ENCODE results near the gene HM13. TPM values are rescaled to one million over a fixed set of nuclear protein-coding genes. Genes with fewer than 3 reads are reported as not detected.

The HM13 gene
- total and polyA plus RNA-seq, 2 donors (not counting 3 experiments of a cell fraction or from before 2014, with no cell fraction given) = 211 to 218 TPM

DNA sequence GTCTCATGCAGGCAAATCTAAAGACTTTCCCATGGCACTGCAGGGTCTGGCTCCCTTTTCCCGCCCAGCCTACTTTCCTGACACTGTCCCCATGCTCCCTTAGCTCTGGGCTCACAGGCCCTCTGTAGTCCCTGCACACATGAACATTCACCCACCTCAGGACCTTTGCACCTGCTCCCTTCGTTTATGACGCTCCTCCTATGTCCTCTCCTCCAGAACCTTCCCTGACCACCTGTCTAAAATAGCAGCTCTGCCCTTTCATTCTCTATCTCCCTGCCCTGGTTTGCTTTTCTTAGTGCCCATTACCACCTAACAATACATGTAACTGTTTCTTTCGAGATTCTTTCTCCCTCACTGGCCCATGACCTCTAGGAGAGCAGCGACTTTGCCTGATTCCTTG, 22.3 kb downstream of the HM13 start:
- ChIA-PET POLR2A (no interaction called here), CTCF (no interaction called here)
- H3K4me2 ChIP-seq (ENCODE audit: insufficient read depth, low read length) = no peak overlapping the region
- no peak overlapping the region for H3K9ac ChIP-seq (replicated peaks; ENCODE audit: extremely low read depth, insufficient read depth, low read length)
- no peaks in the 10 kb centered on the region for H3K27me3 ChIP-seq (ENCODE audit: control insufficient read depth in 2 of 2, insufficient read depth in 2 of 2, low read length in 2 of 2)
- peaks cover 11% of the 10 kb centered on the region for H3K79me2 ChIP-seq (ENCODE audit: control insufficient read depth, insufficient read depth, low read length)
- peaks cover 2% of the 10 kb centered on the region for H3K4me1 ChIP-seq (ENCODE audit: control insufficient read depth, extremely low read depth, insufficient read depth, low read length)
- no peaks in the 10 kb centered on the region for H4K20me1 ChIP-seq (replicated peaks; ENCODE audit: control insufficient read depth, extremely low read depth, insufficient read depth, low read length)
- FAIRE-seq (no peak), DNase-seq (ENCODE audit: low read depth, low spot score) (no peak)
- H3K4me3 ChIP-seq (replicated peaks in 1 of 3; ENCODE audit: insufficient read depth in 1 of 3, low read depth in 1 of 3, low read length in 3 of 3) = no peak overlapping the region
- H2AFZ ChIP-seq (ENCODE audit: low read depth, low read length) = no peak overlapping the region
- no peak overlapping the region for H3K27ac ChIP-seq (ENCODE audit: insufficient read depth, low read depth, low read length)
- dilution Hi-C loops (cut with MboI; ENCODE audit: extremely low pct_ligation_motif_present, low sequenced_read_pairs) (no loop called here), intact Hi-C loops (cut with micrococcal nuclease) (no loop called here)
- no TSS peak for BruUV-seq (replicated peaks)
- no peaks in the 10 kb centered on the region for H3K9me1 ChIP-seq (replicated peaks; ENCODE audit: control insufficient read depth, extremely low read depth, insufficient read depth, low read length)
- TF ChIP-seq EZH2 (IDR thresholded peaks at IDR 0.05; ENCODE audit: borderline replicate concordance, low read depth, low read length, severe bottlenecking) (no peak), GATA2 (IDR thresholded peaks at IDR 0.05; ENCODE audit: insufficient read depth, insufficient read length, low read depth, low read length) (no peak)
- H3K36me3 ChIP-seq (ENCODE audit: control insufficient read depth in 2 of 2, extremely low read depth in 1 of 2, insufficient read depth in 2 of 2, low read length in 2 of 2) = peaks cover 32 to 42% of the 10 kb centered on the region in 2 experiments
- no peaks in the 10 kb centered on the region for H3K9me3 ChIP-seq (replicated peaks; ENCODE audit: control insufficient read depth, insufficient read depth, low read length)

GRCh38 chr20:31537116-31537871, 23.1 kb downstream of the HM13 start:
- Histone ChIP-seq H3K36me3 (ENCODE audit: control insufficient read depth in 2 of 2, extremely low read depth in 1 of 2, insufficient read depth in 2 of 2, low read length in 2 of 2) (peaks cover 32 to 46% of the 10 kb centered on the region in 2 experiments), H3K4me3 (replicated peaks in 1 of 3; ENCODE audit: insufficient read depth in 1 of 3, low read depth in 1 of 3, low read length in 3 of 3) (no peak overlapping the region), H4K20me1 (replicated peaks; ENCODE audit: control insufficient read depth, extremely low read depth, insufficient read depth, low read length) (no peaks in the 10 kb centered on the region), H3K4me1 (ENCODE audit: control insufficient read depth, extremely low read depth, insufficient read depth, low read length) (peaks cover 7% of the 10 kb centered on the region), H3K4me2 (ENCODE audit: insufficient read depth, low read length) (no peak overlapping the region), H3K27me3 (ENCODE audit: control insufficient read depth in 2 of 2, insufficient read depth in 2 of 2, low read length in 2 of 2) (no peaks in the 10 kb centered on the region), H3K9me1 (replicated peaks; ENCODE audit: control insufficient read depth, extremely low read depth, insufficient read depth, low read length) (no peaks in the 10 kb centered on the region), H3K9ac (replicated peaks; ENCODE audit: extremely low read depth, insufficient read depth, low read length) (no peak overlapping the region), H2AFZ (ENCODE audit: low read depth, low read length) (no peak overlapping the region), H3K27ac (ENCODE audit: insufficient read depth, low read depth, low read length) (no peak overlapping the region), H3K9me3 (replicated peaks; ENCODE audit: control insufficient read depth, insufficient read depth, low read length) (no peaks in the 10 kb centered on the region), H3K79me2 (ENCODE audit: control insufficient read depth, insufficient read depth, low read length) (peaks cover 9% of the 10 kb centered on the region)
- dilution Hi-C loops (cut with MboI; ENCODE audit: extremely low pct_ligation_motif_present, low sequenced_read_pairs) (no loop called here), intact Hi-C loops (cut with micrococcal nuclease) (no loop called here)
- POLR2A ChIA-PET = no interaction called here
- no peak for TF ChIP-seq FOS (IDR thresholded peaks at IDR 0.05; ENCODE audit: borderline replicate concordance, insufficient read depth, low read length)
- no peak for TF ChIP-seq POLR2A (IDR thresholded peaks at IDR 0.05; ENCODE audit: low read depth, low read length)
- TF ChIP-seq, protein P1, sequence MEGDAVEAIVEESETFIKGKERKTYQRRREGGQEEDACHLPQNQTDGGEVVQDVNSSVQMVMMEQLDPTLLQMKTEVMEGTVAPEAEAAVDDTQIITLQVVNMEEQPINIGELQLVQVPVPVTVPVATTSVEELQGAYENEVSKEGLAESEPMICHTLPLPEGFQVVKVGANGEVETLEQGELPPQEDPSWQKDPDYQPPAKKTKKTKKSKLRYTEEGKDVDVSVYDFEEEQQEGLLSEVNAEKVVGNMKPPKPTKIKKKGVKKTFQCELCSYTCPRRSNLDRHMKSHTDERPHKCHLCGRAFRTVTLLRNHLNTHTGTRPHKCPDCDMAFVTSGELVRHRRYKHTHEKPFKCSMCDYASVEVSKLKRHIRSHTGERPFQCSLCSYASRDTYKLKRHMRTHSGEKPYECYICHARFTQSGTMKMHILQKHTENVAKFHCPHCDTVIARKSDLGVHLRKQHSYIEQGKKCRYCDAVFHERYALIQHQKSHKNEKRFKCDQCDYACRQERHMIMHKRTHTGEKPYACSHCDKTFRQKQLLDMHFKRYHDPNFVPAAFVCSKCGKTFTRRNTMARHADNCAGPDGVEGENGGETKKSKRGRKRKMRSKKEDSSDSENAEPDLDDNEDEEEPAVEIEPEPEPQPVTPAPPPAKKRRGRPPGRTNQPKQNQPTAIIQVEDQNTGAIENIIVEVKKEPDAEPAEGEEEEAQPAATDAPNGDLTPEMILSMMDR (IDR thresholded peaks at IDR 0.05; ENCODE audit: extremely low read depth in 1 of 2, insufficient read depth in 1 of 2, low read depth in 1 of 2, low read length in 2 of 2) = no peak
- TF ChIP-seq GATA2 (IDR thresholded peaks at IDR 0.05; ENCODE audit: insufficient read depth, insufficient read length, low read depth, low read length) = no peak
- TF ChIP-seq POLR2AphosphoS5 (IDR thresholded peaks at IDR 0.05; ENCODE audit: insufficient read depth, low read depth, low read length) = no peak
- TF ChIP-seq MYC (IDR thresholded peaks at IDR 0.05; ENCODE audit: low read depth, low read length) = no peak
- no peak for TF ChIP-seq EZH2 (IDR thresholded peaks at IDR 0.05; ENCODE audit: borderline replicate concordance, low read depth, low read length, severe bottlenecking)
- TF ChIP-seq JUN (IDR thresholded peaks at IDR 0.05; ENCODE audit: borderline replicate concordance, insufficient read depth, insufficient read length, low read depth) = no peak
- no peak for TF ChIP-seq MAX (IDR thresholded peaks at IDR 0.05; ENCODE audit: insufficient read depth, insufficient read length)
- no TSS peak for BruUV-seq (replicated peaks)
- DNase-seq (ENCODE audit: low read depth, low spot score) = no peak
- no peak for FAIRE-seq
- CTCF ChIA-PET = interaction anchor here (0.6 kb wide), 1 partner anchor 77 kb away, joined by 3 read pairs; no protein-coding TSS in a partner anchor

All from endothelial cell of umbilical vein (primary cell).